Measurements from ENCODE around the gene ATP6V1G3.
"Not testable (repeated sequence)": the region's sequence is repeated elsewhere in the genome, so short reads cannot be mapped to it uniquely, and the experiment has no call there.

ATP6V1G3 gene

GRCh38 chr1:198496216-198497143, 44.0 kb downstream of the ATP6V1G3 start:
- DNase-seq (ENCODE audit: low read depth), result peak; percentile 14

DNA sequence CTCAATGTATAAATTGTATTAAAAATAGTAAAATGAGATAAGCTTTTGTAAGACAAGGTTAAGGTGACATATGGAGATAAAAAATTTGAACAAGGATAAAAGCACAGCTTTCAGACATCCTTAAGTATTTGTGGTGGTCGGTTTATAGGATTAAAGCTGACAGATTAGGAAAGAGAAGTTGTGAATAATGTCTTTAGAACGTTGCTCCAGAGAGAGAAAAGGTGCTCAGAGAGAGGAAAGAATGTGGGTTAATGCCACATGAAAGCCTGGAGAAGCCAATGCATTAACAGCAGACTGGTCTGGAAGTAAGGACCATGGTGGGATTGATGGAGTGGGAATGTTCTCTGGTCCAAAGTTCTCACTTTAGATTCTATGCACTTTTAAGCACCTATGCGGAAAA, 44.8 kb downstream of the ATP6V1G3 start:
- DNase-seq (ENCODE audit: low read depth), result no peak

DNA sequence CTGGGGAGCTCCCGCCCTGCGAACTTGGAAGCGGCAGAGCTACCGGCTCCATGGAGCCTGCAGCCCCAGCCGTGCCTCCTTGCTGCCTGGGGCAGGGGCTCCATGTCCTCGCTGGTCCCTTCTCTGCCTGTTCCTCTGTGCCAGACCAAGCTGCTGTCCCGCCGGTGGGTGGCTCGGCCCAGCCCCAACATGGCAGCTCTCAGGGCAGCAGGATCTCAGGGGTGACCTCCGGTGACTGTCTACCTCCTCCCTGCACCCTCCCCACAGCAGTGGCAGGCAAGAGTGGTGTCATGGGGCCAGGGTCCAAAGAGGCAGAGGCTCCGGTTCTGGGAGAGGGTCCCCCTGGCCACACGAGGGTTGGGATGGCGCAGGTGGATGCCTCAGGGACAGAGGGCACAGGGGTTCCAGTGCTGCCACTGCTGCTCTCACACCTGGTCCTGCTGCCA, 45.8 kb downstream of the ATP6V1G3 start:
- DNase-seq (ENCODE audit: low read depth), result no peak

GRCh38 chr1:198494139-198494538, 46.3 kb downstream of the ATP6V1G3 start:
- no peak for DNase-seq (ENCODE audit: low read depth)

- no peak for DNase-seq (ENCODE audit: low read depth)
Observed at GRCh38 chr1:198493329-198493728, 47.2 kb downstream of the ATP6V1G3 start.

- peak; percentile 44 for DNase-seq (ENCODE audit: low read depth)
Observed at GRCh38 chr1:198492872-198493271, 47.6 kb downstream of the ATP6V1G3 start.

GRCh38 chr1:198491596-198491995, 48.9 kb downstream of the ATP6V1G3 start:
- no peak for DNase-seq (ENCODE audit: low read depth)

DNA sequence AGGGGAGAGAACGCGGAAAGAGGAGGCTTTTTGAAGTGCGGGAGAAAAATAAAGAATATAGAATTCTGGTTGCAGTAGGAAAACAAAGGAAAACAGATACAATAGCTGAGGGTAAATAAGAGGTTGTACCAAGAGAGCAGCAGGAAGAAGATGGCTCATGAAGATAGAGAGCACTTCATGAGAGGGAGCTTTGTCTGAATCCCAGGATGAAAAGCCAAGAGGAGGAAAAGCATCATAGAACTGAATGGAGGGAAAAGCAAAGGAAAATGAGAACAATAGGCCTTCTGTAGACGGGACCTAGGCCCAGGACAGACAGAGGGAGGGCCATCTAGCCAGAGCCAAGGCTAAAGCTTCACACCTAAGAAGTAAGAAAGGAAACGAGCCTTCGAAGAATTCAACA, 49.5 kb downstream of the ATP6V1G3 start:
- DNase-seq (ENCODE audit: low read depth), result no peak

- no peak for DNase-seq (ENCODE audit: low read depth)
Observed at GRCh38 chr1:198490224-198490623, 50.3 kb downstream of the ATP6V1G3 start.

- DNase-seq (ENCODE audit: low read depth), result no peak
Observed at GRCh38 chr1:198486903-198487302, 53.6 kb downstream of the ATP6V1G3 start.

GRCh38 chr1:198483645-198484044, 56.8 kb downstream of the ATP6V1G3 start:
- DNase-seq (ENCODE audit: low read depth), result no peak

DNA sequence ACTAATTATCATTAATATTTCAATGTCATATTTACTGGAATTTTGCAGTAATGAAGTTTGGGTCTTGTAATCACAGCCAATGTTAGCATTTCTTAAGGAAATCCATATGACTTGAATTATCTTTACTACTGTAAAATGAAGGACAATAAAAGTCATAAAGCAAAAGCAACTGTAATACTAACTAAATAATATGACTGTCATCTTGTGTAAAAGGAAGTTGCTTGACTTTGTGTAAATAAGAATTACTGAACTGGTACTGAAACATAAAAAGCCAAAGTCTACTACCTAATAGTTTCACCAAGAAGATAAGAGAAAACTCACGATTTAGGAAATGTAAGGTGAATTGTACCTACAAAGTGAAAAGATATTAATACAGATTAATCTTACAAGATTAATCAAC, 57.5 kb downstream of the ATP6V1G3 start:
- DNase-seq (ENCODE audit: low read depth), result no peak

DNA sequence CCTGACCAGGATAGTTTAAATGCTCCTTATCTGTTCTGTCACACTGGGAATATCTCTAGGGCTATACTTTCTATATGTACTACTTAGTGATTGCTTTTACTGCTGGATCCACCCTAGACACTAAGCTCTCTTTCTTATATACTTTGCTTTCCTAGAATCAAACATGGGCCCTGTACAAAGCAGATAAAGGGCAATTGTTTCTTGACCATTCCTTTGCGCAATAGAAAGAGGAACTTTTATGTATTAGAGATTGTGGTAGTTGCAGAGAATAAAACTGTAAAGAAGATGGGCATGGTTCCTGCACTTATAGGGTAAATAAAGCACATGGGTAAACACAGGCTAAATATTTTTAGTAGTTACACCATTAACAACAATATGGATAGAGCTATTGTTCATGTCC, 58.8 kb downstream of the ATP6V1G3 start:
- DNase-seq (ENCODE audit: low read depth), result no peak

GRCh38 chr1:198480876-198481275, 59.6 kb downstream of the ATP6V1G3 start:
- no peak for DNase-seq (ENCODE audit: low read depth)

DNA sequence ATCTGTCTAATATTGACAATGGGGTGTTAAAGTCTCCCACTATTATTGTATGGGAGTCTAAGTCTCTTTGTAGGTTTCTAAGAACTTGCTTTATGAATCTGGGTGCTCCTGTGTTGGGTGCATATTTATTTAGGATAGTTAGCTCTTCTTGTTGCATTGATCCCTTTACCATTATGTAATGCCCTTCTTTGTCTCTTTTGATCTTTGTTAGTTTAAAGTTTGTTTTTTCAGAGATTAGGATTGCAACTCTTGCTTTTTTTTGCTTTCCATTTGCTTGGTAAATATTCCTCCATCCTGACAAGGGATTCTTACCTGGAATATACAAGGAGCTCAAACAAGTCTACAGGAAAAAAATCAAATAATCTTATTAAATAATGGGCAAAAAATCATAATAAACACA, 63.1 kb downstream of the ATP6V1G3 start:
- not testable (repeated sequence) for DNase-seq (ENCODE audit: low read depth)
